Activated CD4-positive, alpha-beta T cell treated with anti-CD3 and anti-CD28 coated beads, Interleukin-2, Interleukin-6, amounts not matched to agents 100 ng/mL and 50 ng/mL, durations not matched to agents 16 hours and 8 hours (primary cell): ENCODE data around the gene GRIN3A.
A peak's percentile ranks its signal among the peaks of the same experiment; 100 is the strongest.
"Not testable (repeated sequence)": the region's sequence is repeated elsewhere in the genome, so short reads cannot be mapped to it uniquely, and the experiment has no call there.

Source experiments
- DNase-seq: peaks from one replicate; pipeline ENCODE4 v3.0.0-alpha.2; 2020

Gene GRIN3A

GRCh38 chr9:101629636-101630035 lies 108.8 kb downstream of the GRIN3A start:
- no peak for DNase-seq

GRCh38 chr9:101628173-101628572 lies 110.3 kb downstream of the GRIN3A start:
- DNase-seq = no peak

GRCh38 chr9:101626295-101626694 lies 112.2 kb downstream of the GRIN3A start:
- DNase-seq = peak; percentile 47

GRCh38 chr9:101625876-101626275 lies 112.6 kb downstream of the GRIN3A start:
- no peak for DNase-seq

GRCh38 chr9:101620452-101620851 lies 118.0 kb downstream of the GRIN3A start:
- no peak for DNase-seq

- DNase-seq = peak; percentile 50
Measured at GRCh38 chr9:101618698-101619097, 119.7 kb downstream of the GRIN3A start.

GRCh38 chr9:101605547-101605946 lies 132.9 kb downstream of the GRIN3A start:
- DNase-seq = no peak

- DNase-seq = no peak
Measured at GRCh38 chr9:101604296-101604695, 134.2 kb downstream of the GRIN3A start.

- DNase-seq = peak; percentile 46
Measured at GRCh38 chr9:101601904-101602765, 136.3 kb downstream of the GRIN3A start.

GRCh38 chr9:101594796-101595195 lies 143.7 kb downstream of the GRIN3A start, which contains the start of gene PPP3R2:
Gene PPP3R2, minus strand, starts transcription at chr9:101594969. Its CDS starts 48 bp downstream, at chr9:101594921.
- no peak for DNase-seq

GRCh38 chr9:101593345-101593744 lies 145.1 kb downstream of the GRIN3A start:
- DNase-seq = no peak

GRCh38 chr9:101592788-101593187 lies 145.7 kb downstream of the GRIN3A start:
- no peak for DNase-seq

- DNase-seq = no peak
Measured at GRCh38 chr9:101591787-101592446, 146.5 kb downstream of the GRIN3A start.

- DNase-seq = no peak
Measured at GRCh38 chr9:101590901-101591300, 147.5 kb downstream of the GRIN3A start.

GRCh38 chr9:101590074-101590473 lies 148.4 kb downstream of the GRIN3A start:
- not testable (repeated sequence) for DNase-seq

- DNase-seq = no peak
Measured at GRCh38 chr9:101587332-101588043, 151.0 kb downstream of the GRIN3A start.

GRCh38 chr9:101586651-101587050 lies 151.8 kb downstream of the GRIN3A start:
- peak; percentile 81 for DNase-seq

GRCh38 chr9:101585740-101586139 lies 152.7 kb downstream of the GRIN3A start:
- DNase-seq = no peak

GRCh38 chr9:101582553-101582952 lies 155.9 kb downstream of the GRIN3A start:
- no peak for DNase-seq

GRCh38 chr9:101579711-101580545 lies 158.5 kb downstream of the GRIN3A start:
- DNase-seq = no peak

GRCh38 chr9:101578378-101578777 lies 160.1 kb downstream of the GRIN3A start:
- DNase-seq = no peak

GRCh38 chr9:101574731-101575333 lies 163.6 kb downstream of the GRIN3A start:
- DNase-seq = no peak
